ENCODE measurements around the gene UBA6.

- TF ChIP-seq, protein P1, sequence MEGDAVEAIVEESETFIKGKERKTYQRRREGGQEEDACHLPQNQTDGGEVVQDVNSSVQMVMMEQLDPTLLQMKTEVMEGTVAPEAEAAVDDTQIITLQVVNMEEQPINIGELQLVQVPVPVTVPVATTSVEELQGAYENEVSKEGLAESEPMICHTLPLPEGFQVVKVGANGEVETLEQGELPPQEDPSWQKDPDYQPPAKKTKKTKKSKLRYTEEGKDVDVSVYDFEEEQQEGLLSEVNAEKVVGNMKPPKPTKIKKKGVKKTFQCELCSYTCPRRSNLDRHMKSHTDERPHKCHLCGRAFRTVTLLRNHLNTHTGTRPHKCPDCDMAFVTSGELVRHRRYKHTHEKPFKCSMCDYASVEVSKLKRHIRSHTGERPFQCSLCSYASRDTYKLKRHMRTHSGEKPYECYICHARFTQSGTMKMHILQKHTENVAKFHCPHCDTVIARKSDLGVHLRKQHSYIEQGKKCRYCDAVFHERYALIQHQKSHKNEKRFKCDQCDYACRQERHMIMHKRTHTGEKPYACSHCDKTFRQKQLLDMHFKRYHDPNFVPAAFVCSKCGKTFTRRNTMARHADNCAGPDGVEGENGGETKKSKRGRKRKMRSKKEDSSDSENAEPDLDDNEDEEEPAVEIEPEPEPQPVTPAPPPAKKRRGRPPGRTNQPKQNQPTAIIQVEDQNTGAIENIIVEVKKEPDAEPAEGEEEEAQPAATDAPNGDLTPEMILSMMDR (IDR thresholded peaks at IDR 0.05) = no peak
- TF ChIP-seq POLR2A (IDR thresholded peaks at IDR 0.05) (no peak), POLR2AphosphoS5 (IDR thresholded peaks at IDR 0.05) (no peak), EP300 (IDR thresholded peaks at IDR 0.05) (no peak)
Measured at GRCh38 chr4:67674098-67674497, 26.9 kb downstream of the UBA6 start.

All from suprapubic skin (tissue), 4 donors.